Measurements from ENCODE around the gene DNAJC16. TPM values are rescaled to one million over a fixed set of nuclear protein-coding genes. Genes with fewer than 3 reads are reported as not detected.

DNAJC16 gene
- total RNA-seq, 1 experiment from 2014 or later = 20.7 TPM

- WGBS (ENCODE audit: extremely low coverage, insufficient read length, low lambda C conversion rate) = no CpG with 5 or more reads among the region's 3 CpGs
- Histone ChIP-seq H2AFZ (ENCODE audit: low read length) (no peak overlapping the region), H3K4ac (ENCODE audit: low read depth, low read length) (no peak overlapping the region), H3K27ac (ENCODE audit: insufficient read length, low read depth, low read length) (no peak overlapping the region), H4K5ac (ENCODE audit: insufficient read length, low read depth, low read length) (no peak overlapping the region), H2BK12ac (ENCODE audit: insufficient read length, low read depth, low read length) (no peak overlapping the region), H2BK5ac (ENCODE audit: insufficient read length, low read length) (no peak overlapping the region), H3K56ac (ENCODE audit: insufficient read length, low read depth, low read length) (no peak overlapping the region), H3K4me2 (ENCODE audit: insufficient read depth, insufficient read length, low read length) (no peak overlapping the region), H2AK5ac (ENCODE audit: insufficient read length, low read length) (no peak overlapping the region), H3K14ac (ENCODE audit: insufficient read depth, low read length) (no peak overlapping the region), H3K27me3 (ENCODE audit: insufficient read depth, low read length) (no peaks in the 10 kb centered on the region), H4K20me1 (ENCODE audit: control insufficient read depth, insufficient read depth, insufficient read length) (no peaks in the 10 kb centered on the region), H2BK20ac (ENCODE audit: low read depth, low read length, poor library complexity, severe bottlenecking) (no peak overlapping the region), H4K8ac (replicated peaks; ENCODE audit: insufficient read length, low read depth, low read length) (no peak overlapping the region), H3K79me2 (ENCODE audit: insufficient read depth, low read length) (no peaks in the 10 kb centered on the region), H2BK15ac (ENCODE audit: low read depth, low read length) (no peak overlapping the region), H3K23ac (ENCODE audit: insufficient read length, low read depth, low read length) (no peak overlapping the region), H3K9me3 (ENCODE audit: control insufficient read depth, low read depth, low read length) (no peaks in the 10 kb centered on the region), H3K18ac (ENCODE audit: insufficient read length, low read depth, low read length) (no peak overlapping the region), H4K91ac (ENCODE audit: insufficient read length, low read depth, low read length) (no peak overlapping the region), H2BK120ac (ENCODE audit: low read depth, low read length, poor library complexity, severe bottlenecking) (no peak overlapping the region), H3K79me1 (ENCODE audit: insufficient read depth, low read depth, low read length, poor library complexity, severe bottlenecking) (no peaks in the 10 kb centered on the region), H3K4me1 (ENCODE audit: insufficient read depth, low read length) (no peaks in the 10 kb centered on the region), H3K23me2 (ENCODE audit: insufficient read length, low read depth, low read length, poor library complexity, severe bottlenecking) (no peaks in the 10 kb centered on the region), H3K9ac (ENCODE audit: extremely low read depth, insufficient read length, low read length) (no peak overlapping the region), H3T11ph (ENCODE audit: low read length) (no peak overlapping the region)
- H3K36me3 Mint-ChIP-seq (ENCODE audit: insufficient read depth in 1 of 3, low read depth in 3 of 3) = peaks cover 4 to 29% (median 18%) of the 10 kb centered on the region in 3 experiments
- TF ChIP-seq, protein P1, sequence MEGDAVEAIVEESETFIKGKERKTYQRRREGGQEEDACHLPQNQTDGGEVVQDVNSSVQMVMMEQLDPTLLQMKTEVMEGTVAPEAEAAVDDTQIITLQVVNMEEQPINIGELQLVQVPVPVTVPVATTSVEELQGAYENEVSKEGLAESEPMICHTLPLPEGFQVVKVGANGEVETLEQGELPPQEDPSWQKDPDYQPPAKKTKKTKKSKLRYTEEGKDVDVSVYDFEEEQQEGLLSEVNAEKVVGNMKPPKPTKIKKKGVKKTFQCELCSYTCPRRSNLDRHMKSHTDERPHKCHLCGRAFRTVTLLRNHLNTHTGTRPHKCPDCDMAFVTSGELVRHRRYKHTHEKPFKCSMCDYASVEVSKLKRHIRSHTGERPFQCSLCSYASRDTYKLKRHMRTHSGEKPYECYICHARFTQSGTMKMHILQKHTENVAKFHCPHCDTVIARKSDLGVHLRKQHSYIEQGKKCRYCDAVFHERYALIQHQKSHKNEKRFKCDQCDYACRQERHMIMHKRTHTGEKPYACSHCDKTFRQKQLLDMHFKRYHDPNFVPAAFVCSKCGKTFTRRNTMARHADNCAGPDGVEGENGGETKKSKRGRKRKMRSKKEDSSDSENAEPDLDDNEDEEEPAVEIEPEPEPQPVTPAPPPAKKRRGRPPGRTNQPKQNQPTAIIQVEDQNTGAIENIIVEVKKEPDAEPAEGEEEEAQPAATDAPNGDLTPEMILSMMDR (conservative IDR thresholded peaks at IDR 0.05) = no peak
- no peak overlapping the region for H3K27ac Mint-ChIP-seq
- DNase-seq = no peak
- H3K4me1 Mint-ChIP-seq = no peaks in the 10 kb centered on the region
- H3K27me3 Mint-ChIP-seq (ENCODE audit: low read depth) = no peaks in the 10 kb centered on the region
- H3K4me3 Mint-ChIP-seq = no peak overlapping the region
- H3K9me3 Mint-ChIP-seq = no peaks in the 10 kb centered on the region
Observed at GRCh38 chr1:15488371-15488770, 38.3 kb upstream of the DNAJC16 start.

Data from H9 (cell line).